ENCODE data around the gene TBC1D8.

Gene TBC1D8

GRCh38 chr2:100976645-100977391 lies 174.4 kb downstream of the TBC1D8 start:
- DNase-seq (ENCODE audit: low read depth): no peak
- H3K4me3 ChIP-seq (ENCODE audit: low read depth, low read length): no peak overlapping the region
- TF ChIP-seq, protein P1, sequence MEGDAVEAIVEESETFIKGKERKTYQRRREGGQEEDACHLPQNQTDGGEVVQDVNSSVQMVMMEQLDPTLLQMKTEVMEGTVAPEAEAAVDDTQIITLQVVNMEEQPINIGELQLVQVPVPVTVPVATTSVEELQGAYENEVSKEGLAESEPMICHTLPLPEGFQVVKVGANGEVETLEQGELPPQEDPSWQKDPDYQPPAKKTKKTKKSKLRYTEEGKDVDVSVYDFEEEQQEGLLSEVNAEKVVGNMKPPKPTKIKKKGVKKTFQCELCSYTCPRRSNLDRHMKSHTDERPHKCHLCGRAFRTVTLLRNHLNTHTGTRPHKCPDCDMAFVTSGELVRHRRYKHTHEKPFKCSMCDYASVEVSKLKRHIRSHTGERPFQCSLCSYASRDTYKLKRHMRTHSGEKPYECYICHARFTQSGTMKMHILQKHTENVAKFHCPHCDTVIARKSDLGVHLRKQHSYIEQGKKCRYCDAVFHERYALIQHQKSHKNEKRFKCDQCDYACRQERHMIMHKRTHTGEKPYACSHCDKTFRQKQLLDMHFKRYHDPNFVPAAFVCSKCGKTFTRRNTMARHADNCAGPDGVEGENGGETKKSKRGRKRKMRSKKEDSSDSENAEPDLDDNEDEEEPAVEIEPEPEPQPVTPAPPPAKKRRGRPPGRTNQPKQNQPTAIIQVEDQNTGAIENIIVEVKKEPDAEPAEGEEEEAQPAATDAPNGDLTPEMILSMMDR (IDR thresholded peaks at IDR 0.05; ENCODE audit: control insufficient read depth, extremely low read depth, insufficient read depth): no peak

DNA sequence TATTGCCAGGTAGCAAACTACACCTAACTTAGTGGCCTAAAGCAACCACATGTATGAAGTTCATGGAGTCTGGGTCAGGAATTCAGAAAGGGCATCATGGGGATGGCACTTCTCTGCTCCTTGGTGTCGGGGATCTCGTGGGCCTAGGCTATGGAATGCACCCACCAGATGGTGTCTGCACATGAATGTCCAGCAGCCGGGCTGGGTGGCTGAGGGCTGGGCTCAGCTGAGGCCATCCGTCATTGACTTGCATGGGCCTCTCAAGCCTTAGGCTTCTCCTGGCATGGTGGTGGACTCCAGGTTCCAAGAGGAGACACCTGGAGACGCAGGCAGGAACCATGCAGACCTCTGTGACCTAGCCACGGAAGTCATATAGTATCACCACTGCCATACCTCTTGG lies 175.1 kb downstream of the TBC1D8 start:
- DNase-seq (ENCODE audit: low read depth): no peak
- no peak overlapping the region for H3K4me3 ChIP-seq (ENCODE audit: low read depth, low read length)
- TF ChIP-seq, protein P1 (IDR thresholded peaks at IDR 0.05; ENCODE audit: control insufficient read depth, extremely low read depth, insufficient read depth): no peak

DNA sequence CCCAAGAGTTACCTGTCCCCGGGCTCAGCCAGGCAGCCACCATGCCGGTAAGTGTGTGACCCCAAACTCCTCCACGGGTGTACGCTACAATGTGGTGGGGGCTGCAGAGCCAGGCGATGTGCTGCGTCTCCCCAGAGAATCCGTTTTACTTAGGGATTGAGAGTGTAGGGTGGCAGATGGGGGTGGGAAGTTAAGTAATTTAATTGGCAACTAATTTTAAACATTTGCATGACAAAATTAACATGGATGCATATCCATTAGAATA lies 175.7 kb downstream of the TBC1D8 start:
- TF ChIP-seq, protein P1 (IDR thresholded peaks at IDR 0.05; ENCODE audit: control insufficient read depth, extremely low read depth, insufficient read depth): no peak
- DNase-seq (ENCODE audit: low read depth): no peak
- no peak overlapping the region for H3K4me3 ChIP-seq (ENCODE audit: low read depth, low read length)

DNA sequence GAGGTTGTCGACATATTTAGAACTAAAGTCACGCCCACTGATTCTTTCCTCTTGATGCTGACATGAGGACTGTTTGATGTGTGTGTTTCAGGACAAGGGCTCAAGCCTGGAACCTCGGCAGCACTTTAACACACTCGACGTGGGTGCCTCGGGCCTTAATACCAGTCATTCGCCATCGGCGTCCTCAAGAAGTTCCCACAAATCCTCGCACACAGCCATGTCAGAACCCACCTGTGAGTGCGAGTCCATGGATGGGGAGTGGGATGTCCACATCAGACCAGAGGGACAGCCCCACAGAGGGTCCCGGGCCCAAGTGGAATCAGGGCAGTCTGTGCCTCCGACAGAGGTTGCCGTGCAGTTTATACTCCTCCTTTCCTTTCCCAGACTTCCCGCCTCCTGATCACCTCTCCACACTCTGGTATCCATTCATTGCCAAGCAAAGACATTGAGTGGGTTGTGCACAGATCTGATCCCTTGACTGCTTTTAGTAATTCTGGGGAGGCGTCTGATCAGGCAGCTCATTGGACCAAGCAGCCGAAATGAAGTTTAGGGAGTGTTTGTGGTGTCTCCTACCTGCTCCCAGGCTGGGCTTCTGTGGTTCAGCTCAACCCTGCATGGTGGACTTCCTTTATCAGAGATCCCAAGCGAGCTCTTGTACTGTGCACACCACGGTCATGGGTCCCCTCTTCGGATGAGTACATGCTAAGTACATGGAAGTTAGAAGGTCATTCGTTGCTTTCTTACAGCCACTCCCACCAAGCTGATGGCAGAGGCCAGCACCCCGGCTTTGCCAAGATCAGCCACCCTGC lies 176.3 kb downstream of the TBC1D8 start:
- TF ChIP-seq, protein P1 (IDR thresholded peaks at IDR 0.05; ENCODE audit: control insufficient read depth, extremely low read depth, insufficient read depth): no peak
- no peak overlapping the region for H3K4me3 ChIP-seq (ENCODE audit: low read depth, low read length)
- no peak for DNase-seq (ENCODE audit: low read depth)

DNA sequence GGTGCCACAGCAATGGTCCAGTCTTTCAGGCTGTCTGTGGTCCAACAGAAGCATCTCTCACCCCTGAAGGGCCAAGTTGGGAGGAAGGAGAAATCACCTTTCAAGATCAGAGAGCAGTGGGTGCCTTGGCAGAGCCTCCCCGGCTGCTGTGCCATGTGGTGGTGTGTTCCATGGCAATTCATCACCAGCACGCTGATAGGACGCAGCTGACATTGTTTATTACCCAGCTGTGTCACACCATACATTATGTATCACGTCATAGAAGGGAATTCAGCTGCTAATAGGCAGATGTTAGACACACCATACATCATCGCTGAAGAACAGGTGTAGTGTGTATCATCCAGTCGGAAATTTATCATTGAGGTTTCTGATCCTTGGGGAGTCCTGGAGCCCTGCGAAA lies 178.7 kb downstream of the TBC1D8 start:
- DNase-seq (ENCODE audit: low read depth): no peak
- TF ChIP-seq, protein P1 (IDR thresholded peaks at IDR 0.05; ENCODE audit: control insufficient read depth, extremely low read depth, insufficient read depth): no peak
- H3K4me3 ChIP-seq (ENCODE audit: low read depth, low read length): no peak overlapping the region

- no peak overlapping the region for H3K4me3 ChIP-seq (ENCODE audit: low read depth, low read length)
- no peak for DNase-seq (ENCODE audit: low read depth)
- TF ChIP-seq, protein P1 (IDR thresholded peaks at IDR 0.05; ENCODE audit: control insufficient read depth, extremely low read depth, insufficient read depth): no peak
Measured at GRCh38 chr2:100971221-100971620, 180.0 kb downstream of the TBC1D8 start.

Data from LNCaP clone FGC (cell line).